ENCODE data around the gene COL1A2.

The COL1A2 gene

GRCh38 chr7:94433224-94433623 lies 38.5 kb downstream of the COL1A2 start:
- DNase-seq = no peak

GRCh38 chr7:94434042-94434441 lies 39.3 kb downstream of the COL1A2 start:
- DNase-seq = no peak

GRCh38 chr7:94436018-94436604 lies 41.4 kb downstream of the COL1A2 start:
- DNase-seq = no peak

- no peak for DNase-seq
These were observed 42.0 kb downstream of the COL1A2 start for GRCh38 chr7:94436700-94437099.

DNA sequence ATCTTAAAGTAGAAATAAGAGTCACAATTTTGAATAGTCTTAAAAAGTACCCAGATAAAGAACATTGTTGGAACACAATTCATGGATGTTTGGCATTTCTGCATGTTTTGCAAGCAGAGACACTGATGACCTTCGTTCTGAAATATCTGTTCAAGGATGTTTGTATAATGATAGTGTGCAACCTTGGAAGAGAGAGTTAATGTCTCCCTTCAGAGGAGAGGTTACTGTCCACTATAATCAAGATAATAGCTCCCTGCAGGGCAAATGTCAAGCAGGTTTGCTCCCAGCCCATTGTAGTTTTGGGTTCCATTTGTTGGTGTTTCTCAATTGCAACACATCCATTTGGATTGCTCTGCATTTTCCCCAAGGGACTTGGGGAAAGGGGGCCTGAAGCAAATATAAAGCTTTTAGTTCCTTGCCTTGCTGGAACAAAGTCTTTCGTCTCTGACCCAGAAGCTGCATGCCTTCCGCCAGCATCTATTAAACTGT lies 45.2 kb downstream of the COL1A2 start:
- no peak for DNase-seq

- no peak for DNase-seq
These were observed 45.9 kb downstream of the COL1A2 start for GRCh38 chr7:94440451-94441039.

- no peak for DNase-seq
These were observed 46.4 kb downstream of the COL1A2 start for GRCh38 chr7:94441138-94441537.

DNA sequence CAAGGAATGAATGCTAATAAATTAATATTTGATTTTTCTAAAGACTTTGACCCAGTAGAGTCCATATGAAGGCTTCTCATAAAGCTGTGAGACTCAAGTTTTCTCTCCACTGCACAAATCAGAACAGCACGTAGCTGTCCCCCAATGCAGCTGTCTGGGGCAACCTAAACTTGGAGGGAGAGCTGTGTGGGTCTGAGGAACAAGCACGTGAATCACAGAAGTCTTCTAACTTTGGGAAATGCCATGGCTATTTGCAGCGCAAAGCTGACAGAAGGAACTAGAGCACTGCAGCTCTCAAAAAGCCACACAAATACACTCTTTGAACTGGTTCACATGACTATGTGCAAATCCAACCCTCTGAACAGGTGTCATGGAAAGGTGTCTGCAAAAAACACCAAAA lies 47.9 kb downstream of the COL1A2 start:
- no peak for DNase-seq

- no peak for DNase-seq
These were observed 50.1 kb downstream of the COL1A2 start for GRCh38 chr7:94444813-94445212.

DNA sequence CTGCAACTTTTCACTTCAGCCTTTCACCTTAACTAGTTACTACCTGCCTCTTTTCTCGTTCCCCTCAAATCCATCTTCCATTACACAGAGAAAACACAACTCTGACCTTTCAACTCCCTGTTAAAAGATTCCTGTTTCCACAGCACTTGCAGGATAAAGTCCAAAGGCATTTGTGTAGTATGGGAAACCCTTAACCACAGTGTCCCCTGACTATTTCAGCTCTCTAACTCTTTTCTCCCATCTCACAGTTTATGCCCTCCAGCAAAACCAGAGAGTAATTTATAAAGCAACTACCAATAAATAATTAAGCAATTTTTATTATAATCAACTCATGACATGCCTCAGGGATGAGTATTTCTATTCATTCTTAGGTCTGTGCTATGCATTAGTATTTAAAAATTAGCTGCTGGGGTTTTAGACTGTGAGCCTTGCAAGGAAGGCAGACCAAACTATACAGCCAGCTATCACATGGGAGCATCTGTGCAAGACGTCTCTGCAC lies 51.0 kb downstream of the COL1A2 start:
- no peak for DNase-seq

DNA sequence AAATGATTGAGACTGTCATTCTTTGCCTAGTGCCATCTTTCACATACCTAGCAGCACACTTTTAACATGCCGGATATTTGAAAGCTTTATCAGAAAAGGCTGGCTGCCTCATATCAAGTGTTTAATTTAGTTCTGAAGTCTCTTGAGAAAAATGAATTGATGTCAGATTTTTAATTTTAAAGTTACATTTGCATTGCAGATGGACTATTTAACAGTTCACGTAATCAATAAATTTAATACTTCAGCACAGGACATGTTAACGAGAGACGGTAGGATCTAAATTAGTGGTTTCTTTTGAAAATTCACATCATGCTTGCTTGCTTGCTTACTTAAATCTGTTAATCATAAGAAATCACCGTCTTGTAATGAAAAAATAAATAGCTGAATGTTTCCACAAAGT lies 51.6 kb downstream of the COL1A2 start:
- DNase-seq = no peak

DNA sequence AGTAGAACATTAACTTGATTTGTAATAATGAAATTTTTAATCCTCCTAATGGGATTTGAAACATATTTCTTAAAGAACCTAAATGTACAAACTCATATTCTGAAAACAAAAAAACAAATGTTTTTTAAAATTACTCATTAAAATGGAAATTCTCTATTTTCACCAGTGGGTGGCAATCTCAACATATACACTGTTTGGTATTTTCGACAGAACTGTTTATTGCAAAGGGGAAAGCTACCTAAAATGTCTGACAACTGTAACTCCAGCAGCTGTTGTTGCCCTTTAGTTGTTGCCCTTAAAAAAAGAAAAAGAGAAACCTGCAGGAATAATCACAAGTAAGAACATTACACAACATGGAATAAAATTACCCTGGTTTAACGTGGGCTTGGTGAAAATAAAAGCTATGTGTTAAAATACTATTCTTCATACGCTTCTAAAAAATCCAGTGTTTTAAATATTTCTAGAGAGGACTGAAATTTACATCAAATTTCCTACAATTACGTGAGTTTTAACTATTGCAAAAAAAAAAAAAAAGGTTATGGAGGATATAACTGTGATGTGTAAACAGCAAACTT lies 54.5 kb downstream of the COL1A2 start:
- DNase-seq = no peak

- DNase-seq = no peak
These were observed 55.5 kb downstream of the COL1A2 start for GRCh38 chr7:94450044-94450697.

DNA sequence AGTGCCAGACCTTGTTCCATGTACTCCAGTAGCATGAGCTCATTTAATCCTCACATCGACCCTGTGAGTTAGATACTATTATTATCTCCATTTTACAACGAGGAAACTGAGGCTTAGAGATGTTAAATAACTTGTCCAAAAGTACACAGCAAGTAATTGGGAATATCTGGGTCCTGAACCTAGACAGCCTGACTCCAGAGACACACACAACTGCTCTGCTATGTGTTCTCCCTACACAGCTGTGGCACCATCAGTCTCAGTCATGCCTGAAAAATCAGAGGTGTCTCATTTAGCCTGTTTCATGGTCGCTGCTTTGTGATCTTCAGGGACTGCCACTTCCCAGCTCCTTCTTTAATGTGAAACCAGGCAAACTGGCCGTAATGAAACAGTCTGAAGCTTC lies 56.5 kb downstream of the COL1A2 start:
- no peak for DNase-seq

DNA sequence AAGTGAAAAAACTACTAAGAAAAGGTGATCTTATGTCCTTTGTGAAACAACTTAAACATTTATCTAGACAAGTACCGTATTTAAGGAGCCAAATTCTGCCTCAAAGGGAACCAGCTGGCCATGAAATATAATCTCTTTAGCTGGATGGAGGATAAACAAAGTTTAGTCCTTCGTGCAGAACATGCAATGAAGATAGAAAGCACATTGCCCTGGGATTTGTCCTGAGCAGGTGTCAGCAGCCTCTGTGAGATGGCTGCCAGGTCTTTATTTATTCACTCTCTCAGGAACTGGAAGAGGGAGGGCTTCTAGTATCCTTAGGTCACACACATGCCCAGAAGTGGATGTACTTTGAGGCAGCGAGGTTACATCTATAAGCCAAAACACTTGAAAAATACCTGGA lies 57.5 kb downstream of the COL1A2 start:
- no peak for DNase-seq

- DNase-seq = no peak
These were observed 59.2 kb downstream of the COL1A2 start for GRCh38 chr7:94453898-94454297.

DNA sequence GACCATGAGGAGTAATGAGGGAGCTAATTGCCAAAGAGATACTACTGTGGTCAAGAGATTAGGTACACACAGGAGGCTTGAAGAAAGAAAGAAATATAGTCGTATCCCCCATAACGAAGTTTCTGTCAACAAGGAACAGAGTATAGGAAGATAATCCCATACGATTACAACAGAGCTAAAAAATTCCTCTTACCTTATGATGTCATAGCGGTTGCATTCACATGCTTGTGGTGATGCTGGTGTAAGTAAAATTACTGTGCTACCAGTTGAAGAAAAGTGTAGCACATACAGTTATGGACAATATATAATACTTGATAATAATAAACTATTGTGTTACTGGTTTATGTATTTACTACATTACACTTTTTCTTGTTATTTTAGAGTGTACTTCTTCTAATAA lies 63.3 kb downstream of the COL1A2 start:
- DNase-seq = no peak

DNA sequence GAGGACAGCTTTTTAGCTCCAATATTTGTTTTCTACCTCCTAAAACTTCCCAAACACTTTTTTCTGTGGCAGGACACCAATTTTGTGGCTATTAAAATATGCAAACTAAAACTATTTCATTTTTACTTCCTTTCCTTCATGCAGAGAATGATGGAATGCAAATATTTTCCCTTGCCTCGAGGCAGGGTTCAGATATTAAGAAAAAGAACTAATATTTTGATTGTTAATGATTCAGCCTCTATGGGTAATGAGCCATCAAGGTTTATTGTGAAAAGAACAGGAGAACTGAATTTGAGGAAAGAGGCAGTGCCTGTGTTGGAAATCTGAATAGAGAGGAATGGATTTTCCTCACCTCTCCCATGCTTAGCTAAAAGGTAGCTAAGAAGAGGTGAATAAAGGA lies 71.8 kb downstream of the COL1A2 start:
- DNase-seq = no peak

- DNase-seq = no peak
These were observed 76.9 kb downstream of the COL1A2 start for GRCh38 chr7:94471604-94472003.

DNA sequence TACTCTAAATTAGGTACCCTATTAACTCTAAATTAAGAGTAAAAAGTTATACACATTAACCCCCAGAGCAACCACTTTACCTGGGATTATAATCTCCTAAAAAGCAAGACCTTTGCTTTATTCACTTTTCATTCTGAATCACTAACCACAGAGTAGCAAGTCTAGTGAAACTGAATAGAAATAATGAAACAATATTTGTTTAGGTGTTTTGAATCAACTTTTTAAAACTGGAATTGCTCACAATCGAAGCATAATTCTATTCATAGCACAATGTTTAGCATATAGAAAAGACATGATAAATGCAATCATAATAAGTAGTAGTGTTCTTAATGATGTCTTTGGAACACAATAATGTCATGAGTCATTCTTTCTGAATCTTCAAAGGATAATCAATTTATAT lies 77.9 kb downstream of the COL1A2 start:
- no peak for DNase-seq

DNA sequence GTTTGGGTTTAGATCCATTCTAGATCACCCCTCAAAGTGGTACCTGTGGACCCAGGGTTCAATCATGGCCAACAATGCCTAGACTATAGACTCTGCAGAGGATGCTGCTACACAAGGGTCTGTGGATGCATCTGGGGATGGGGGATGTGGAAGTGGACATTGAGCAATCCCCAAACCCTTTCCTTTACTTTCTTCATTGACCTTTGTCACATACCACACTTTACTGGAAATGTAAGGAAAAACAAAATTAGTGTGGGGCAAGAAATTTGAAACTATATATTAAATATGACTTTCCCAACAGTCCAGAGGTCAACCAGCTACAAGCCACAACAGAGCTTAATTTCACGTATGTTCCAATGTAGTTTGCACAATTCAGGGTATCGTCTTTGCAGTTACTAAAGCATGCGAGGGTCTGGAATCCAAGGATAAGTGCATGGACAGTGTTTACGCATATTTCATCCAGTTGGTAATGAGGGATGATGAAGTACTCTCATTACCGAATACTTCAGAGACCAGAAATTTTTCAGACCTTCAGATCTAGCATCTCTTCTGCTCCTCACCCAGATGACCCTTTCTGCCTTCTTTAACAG lies 81.7 kb downstream of the COL1A2 start:
- no peak for DNase-seq

DNA sequence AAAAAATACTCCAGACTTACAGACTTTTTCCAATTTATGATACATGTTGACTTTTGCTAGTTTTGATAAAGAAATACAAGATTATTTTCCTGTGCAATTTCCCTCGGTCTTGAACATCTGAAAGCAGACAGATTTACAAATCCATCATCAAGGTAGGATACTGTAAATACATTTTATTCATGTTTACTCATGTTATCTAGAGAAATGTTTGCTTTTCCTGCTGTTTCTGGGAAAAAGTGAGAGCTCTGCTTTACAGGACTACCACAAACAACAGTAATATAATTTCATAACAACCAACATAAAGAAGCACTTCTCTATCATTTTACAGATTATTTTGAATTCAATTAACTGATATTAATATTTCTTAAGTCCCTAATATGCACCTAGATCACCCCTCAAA lies 83.2 kb downstream of the COL1A2 start:
- DNase-seq = no peak

DNA sequence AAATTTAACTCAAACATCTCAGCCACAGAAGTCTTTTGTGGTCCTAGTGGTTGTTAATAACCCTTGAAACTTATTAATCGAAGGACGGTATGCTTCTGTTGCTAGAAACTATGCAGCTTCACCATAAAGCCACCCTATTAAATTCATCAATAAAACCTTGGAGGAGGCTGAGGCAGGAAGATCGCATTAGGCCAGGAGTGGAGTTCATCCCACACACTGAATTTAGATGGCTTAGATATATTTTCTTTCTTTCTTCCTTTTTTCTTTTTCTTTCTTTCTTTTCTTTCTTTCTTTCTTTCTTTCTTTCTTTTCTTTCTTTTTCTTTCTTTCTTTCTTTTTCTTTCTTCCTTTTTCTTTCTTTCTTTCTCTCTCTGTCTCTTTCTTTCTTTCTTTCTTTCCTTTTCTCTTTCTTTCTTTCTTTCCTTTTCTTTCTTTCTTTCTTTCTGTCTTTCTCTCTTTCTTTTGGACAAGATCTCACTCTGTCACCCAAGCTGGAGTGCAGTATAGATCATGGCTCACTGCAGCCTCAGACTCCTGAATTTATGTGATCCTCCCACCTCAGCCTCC lies 84.0 kb downstream of the COL1A2 start:
- DNase-seq = no peak
